ENCODE measurements around the gene MBNL2. TPM values are rescaled to one million over a fixed set of nuclear protein-coding genes. Genes with fewer than 3 reads are reported as not detected.

The MBNL2 gene
- total RNA-seq, 1 donor = 59.8 TPM

DNA sequence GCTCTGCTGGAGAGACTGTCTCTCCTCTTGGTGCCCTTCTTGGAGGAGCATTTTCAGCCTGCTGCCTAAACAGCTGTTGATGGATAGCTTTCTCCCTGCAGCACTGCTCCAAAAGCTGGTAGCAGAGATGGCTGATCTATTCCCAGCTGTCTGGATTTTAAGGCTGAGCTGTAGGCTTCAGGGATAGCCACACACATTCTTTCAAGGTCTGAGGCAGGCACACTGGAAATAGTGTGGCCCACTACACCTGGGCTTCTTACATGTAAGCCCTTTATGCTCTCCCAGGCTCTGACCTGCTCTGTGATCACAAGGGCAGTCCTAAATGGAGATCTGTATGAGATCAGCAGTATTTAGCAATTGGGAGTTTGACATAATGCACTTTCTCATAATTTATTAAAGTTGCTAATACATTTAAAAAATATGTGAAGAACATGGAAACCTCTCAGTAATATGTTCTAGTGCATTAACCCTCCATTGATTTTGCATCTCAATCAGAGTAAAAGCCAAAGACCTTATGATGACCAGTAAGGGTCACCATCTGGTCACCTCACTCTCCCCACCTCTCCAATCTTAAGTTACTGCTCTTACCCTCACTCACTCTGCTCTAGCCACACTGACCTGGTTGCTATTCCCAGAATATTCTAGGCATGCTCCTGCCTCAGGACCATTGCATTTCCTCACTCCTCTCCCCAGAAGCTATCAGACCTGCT, 91.6 kb downstream of the MBNL2 start:
- Histone ChIP-seq H3K4me3 (ENCODE audit: low read length) (no peak overlapping the region), H3K9me3 (ENCODE audit: low read depth, low read length) (no peaks in the 10 kb centered on the region), H3K27me3 (ENCODE audit: insufficient read depth, low read length) (no peaks in the 10 kb centered on the region), H3K4me1 (ENCODE audit: insufficient read depth, low read length) (no peaks in the 10 kb centered on the region)

DNA sequence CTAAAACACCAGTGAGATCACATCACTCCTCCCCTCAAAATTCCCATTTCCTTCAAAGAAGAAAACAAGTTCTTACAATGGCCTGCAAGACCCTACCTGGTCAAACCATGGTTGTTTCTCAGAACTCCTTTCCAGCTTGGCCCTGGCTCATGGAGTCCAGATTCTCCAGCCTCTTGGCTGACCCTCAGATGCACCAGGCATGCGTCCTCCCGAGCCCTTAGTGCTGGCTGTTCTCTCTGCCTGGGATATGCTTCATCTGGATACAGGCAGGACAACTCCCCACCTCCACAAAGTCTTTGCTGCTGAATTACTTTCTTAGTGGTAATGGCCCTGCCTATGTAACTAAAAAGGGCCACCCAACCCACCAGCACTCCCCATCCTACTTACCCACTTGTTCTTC, 94.3 kb downstream of the MBNL2 start:
- no peaks in the 10 kb centered on the region for H3K9me3 ChIP-seq (ENCODE audit: low read depth, low read length)
- no peaks in the 10 kb centered on the region for H3K27me3 ChIP-seq (ENCODE audit: insufficient read depth, low read length)
- H3K4me3 ChIP-seq (ENCODE audit: low read length) = no peak overlapping the region
- no peaks in the 10 kb centered on the region for H3K4me1 ChIP-seq (ENCODE audit: insufficient read depth, low read length)

DNA sequence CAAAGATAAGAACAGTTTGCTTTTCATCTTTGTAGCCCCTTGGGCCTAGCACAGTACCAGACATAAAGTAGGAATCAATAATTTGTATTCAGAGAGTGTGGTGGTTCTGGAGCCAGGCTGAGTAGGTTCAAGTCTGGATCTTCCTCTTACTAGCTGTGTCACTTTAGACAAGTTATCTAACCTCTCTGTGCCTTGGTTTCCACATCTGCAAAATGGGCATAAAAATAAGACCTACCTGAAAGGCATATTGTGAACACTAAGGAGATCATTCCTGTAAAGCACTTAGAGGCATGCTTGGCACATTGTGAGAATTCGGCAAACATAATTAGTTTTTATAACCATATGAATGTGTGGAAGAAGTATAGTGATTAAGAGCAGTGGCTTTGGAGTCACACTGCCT, 95.8 kb downstream of the MBNL2 start:
- Histone ChIP-seq H3K4me1 (ENCODE audit: insufficient read depth, low read length) (no peaks in the 10 kb centered on the region), H3K9me3 (ENCODE audit: low read depth, low read length) (no peaks in the 10 kb centered on the region), H3K27me3 (ENCODE audit: insufficient read depth, low read length) (no peaks in the 10 kb centered on the region), H3K4me3 (ENCODE audit: low read length) (no peak overlapping the region)

DNA sequence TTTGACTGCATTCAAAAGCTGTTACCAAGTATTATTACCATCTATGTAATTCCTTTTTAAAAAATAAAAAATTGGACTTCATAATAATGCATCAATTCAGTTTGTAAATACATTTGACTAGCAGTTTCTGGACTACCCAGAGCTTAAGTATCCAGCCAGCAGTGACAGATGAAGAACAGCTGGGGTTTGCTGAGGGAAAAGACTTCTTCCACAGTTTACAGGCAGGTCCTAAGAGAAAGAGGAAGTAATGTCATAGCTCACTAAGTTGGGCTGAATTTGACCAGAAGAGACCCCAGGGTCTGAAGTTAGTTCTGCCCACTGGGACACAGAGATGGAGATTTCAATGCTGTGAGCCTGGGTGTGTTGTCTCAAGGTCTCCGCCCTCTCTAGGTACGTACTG, 96.4 kb downstream of the MBNL2 start:
- Histone ChIP-seq H3K9me3 (ENCODE audit: low read depth, low read length) (no peaks in the 10 kb centered on the region), H3K4me1 (ENCODE audit: insufficient read depth, low read length) (no peaks in the 10 kb centered on the region), H3K4me3 (ENCODE audit: low read length) (no peak overlapping the region), H3K27me3 (ENCODE audit: insufficient read depth, low read length) (no peaks in the 10 kb centered on the region)

DNA sequence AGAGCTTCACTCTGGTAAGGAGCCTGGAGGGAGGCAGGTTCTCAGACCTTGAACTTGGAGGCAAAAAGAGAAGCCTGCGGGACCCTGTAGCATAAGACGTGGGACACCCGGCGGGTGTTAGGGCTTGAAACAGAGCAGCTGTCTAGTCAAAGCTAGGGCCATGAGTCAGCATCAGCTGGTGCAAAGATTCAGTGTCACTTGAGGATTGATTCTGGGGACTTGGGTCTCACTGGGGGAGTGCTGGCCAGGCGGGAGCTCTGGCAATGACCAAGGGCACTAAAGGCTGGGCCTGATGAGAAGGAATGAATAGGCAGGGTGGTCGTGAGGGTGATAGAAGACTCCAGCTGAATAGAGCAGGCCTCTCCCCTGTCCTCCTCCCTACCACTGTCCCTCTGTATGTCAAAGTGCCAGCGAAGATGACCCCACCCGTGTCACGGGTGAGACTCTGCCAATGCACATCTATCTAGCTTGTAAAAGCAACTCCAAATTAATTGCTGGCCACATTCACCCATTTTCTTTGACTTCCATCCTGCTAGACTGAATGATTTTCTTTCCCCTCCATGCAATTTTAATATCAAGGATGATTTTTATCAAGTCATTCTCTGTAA, 97.1 kb downstream of the MBNL2 start:
- H3K4me3 ChIP-seq (ENCODE audit: low read length) = no peak overlapping the region
- H3K4me1 ChIP-seq (ENCODE audit: insufficient read depth, low read length) = no peaks in the 10 kb centered on the region
- no peaks in the 10 kb centered on the region for H3K9me3 ChIP-seq (ENCODE audit: low read depth, low read length)
- H3K27me3 ChIP-seq (ENCODE audit: insufficient read depth, low read length) = no peaks in the 10 kb centered on the region

DNA sequence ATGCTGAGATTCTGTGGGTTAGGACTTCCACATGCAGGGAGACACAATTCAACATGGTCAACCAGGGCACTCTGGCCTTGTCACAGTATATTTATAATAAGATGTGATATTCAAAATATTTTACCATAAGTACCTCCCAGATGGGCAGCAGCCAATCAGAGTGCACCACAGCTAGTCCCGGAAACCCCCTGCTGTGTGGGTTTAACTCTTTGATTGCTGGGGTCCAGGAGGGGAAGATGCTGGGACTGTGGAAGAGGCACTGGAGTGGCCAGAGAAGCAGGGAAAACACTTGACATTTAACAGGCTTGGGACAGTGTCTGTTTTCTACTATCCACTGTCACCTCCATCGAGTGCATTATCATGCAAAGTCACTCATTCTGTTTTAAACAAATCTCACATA, 99.0 kb downstream of the MBNL2 start:
- no peaks in the 10 kb centered on the region for H3K27me3 ChIP-seq (ENCODE audit: insufficient read depth, low read length)
- H3K4me1 ChIP-seq (ENCODE audit: insufficient read depth, low read length) = no peaks in the 10 kb centered on the region
- H3K9me3 ChIP-seq (ENCODE audit: low read depth, low read length) = no peaks in the 10 kb centered on the region
- no peak overlapping the region for H3K4me3 ChIP-seq (ENCODE audit: low read length)

DNA sequence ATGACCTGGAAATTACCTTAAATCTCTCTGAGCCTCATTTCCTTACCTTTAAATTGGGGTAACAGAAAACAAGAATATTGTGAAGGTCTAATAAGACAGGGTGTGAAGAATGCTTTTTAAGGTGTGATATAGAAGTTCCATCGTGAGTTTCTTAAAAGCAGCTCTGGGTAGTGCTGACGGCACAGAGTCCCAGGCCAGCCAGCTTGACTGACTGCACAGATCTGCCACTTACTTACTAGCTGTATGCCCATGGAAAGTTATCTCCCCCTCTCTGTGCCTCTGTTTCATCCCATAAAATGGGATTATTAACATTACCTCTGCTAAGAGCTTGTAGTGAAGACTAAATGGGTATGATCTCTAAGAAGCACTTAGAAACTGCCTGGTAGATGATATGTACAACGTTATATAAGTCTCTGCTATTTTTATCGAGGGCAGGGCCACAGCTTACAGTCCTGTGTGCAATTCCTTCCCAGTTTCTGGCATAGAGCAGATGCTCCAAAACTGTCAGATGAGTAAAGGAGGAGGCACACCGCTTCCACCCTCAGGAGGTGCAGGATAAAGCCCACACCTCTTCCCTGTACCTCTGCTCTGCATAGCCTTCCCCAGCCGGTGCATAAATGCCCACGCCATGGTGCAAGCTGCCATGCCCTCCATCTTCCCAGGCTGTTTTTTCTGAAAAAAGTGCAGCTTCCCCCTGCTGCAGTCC, 99.6 kb downstream of the MBNL2 start:
- Histone ChIP-seq H3K4me3 (ENCODE audit: low read length) (no peak overlapping the region), H3K27me3 (ENCODE audit: insufficient read depth, low read length) (no peaks in the 10 kb centered on the region), H3K4me1 (ENCODE audit: insufficient read depth, low read length) (no peaks in the 10 kb centered on the region), H3K9me3 (ENCODE audit: low read depth, low read length) (no peaks in the 10 kb centered on the region)

DNA sequence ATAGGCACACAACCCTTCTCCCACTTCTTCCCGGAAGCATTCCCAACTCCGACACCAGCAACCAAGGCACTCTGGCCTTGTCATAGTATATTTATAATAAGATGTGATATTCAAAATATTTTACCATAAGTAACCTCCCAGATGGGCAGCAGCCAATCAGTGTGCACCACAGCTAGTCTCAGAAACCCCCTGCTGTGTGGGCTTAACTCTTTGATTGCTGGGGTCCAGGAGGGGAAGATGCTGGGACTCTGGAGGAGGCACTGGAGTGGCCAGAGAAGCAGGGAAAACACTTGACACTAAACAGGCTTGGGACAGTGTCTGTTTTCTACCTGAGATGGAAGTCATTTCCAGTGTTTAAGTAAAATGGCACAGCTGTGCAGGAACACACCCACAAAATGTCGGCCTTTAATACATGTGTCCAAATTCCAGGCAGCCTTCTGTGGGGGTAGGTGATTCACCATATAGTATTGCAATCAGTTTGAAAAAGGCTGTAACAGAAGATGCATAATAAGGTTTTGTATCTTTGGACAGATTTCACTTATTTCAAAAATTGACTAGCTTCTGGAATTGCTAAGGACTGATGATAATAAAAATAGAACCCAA, 100.7 kb downstream of the MBNL2 start:
- Histone ChIP-seq H3K4me1 (ENCODE audit: insufficient read depth, low read length) (no peaks in the 10 kb centered on the region), H3K27me3 (ENCODE audit: insufficient read depth, low read length) (no peaks in the 10 kb centered on the region), H3K9me3 (ENCODE audit: low read depth, low read length) (no peaks in the 10 kb centered on the region), H3K4me3 (ENCODE audit: low read length) (no peak overlapping the region)

DNA sequence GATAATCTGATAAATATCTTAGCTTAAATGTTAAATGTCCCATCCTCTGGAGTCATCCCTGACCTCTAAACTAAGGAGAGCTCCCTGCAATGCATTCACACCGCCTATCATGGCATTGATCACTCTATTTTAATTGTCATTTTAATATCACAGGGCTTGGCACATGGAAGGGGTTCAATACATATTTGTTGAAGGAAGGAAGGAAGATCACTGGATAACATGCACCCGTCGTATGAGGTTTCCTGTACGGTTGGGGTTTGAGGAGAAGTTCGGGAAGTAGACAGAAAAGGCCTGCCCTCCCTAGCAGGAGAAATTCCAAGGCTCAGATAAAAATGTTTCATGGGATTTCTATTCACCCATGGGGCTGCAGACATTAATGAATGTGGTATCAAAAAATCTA, 102.0 kb downstream of the MBNL2 start:
- Histone ChIP-seq H3K27me3 (ENCODE audit: insufficient read depth, low read length) (no peaks in the 10 kb centered on the region), H3K9me3 (ENCODE audit: low read depth, low read length) (no peaks in the 10 kb centered on the region), H3K4me3 (ENCODE audit: low read length) (no peak overlapping the region), H3K4me1 (ENCODE audit: insufficient read depth, low read length) (no peaks in the 10 kb centered on the region)

DNA sequence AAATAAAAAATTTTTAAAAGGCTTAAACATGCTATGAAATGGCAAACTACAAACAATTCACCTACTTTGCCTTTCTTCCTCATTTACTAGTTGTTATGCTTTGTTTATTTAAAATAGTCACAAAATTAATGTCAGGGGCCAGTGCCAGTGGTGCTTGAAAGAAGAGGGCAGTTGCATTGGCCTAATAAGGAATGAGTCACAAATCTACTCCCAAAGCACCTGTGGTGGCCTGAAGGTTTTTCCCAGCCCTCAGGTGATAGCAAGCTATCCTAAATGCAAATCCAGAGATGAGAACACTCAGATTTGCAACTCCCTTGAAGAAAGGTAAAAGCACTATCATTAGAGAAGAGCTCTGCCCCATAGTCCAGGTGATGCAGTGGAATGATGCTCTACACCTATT, 103.6 kb downstream of the MBNL2 start:
- H3K4me1 ChIP-seq (ENCODE audit: insufficient read depth, low read length) = no peaks in the 10 kb centered on the region
- no peak overlapping the region for H3K4me3 ChIP-seq (ENCODE audit: low read length)
- no peaks in the 10 kb centered on the region for H3K9me3 ChIP-seq (ENCODE audit: low read depth, low read length)
- H3K27me3 ChIP-seq (ENCODE audit: insufficient read depth, low read length) = no peaks in the 10 kb centered on the region

DNA sequence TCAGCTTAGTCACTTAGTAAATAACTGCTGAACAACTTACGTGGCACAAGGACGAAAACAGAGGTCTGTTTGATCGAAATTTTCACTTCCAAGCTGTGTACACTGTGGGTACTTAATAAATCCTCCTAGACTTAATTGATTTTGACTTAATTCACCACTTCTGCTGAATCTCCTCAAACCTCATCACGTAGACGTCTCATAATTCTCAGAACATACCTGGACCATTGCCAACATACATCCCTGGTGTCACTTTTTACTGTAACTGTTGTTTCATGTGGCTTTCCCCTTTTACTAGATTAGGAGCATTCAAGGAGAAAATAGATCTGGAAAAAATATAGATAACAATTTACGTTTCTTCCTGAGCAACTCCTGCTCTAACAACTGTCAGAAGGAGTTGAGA, 105.0 kb downstream of the MBNL2 start:
- no peaks in the 10 kb centered on the region for H3K4me1 ChIP-seq (ENCODE audit: insufficient read depth, low read length)
- H3K27me3 ChIP-seq (ENCODE audit: insufficient read depth, low read length) = no peaks in the 10 kb centered on the region
- no peak overlapping the region for H3K4me3 ChIP-seq (ENCODE audit: low read length)
- no peaks in the 10 kb centered on the region for H3K9me3 ChIP-seq (ENCODE audit: low read depth, low read length)

DNA sequence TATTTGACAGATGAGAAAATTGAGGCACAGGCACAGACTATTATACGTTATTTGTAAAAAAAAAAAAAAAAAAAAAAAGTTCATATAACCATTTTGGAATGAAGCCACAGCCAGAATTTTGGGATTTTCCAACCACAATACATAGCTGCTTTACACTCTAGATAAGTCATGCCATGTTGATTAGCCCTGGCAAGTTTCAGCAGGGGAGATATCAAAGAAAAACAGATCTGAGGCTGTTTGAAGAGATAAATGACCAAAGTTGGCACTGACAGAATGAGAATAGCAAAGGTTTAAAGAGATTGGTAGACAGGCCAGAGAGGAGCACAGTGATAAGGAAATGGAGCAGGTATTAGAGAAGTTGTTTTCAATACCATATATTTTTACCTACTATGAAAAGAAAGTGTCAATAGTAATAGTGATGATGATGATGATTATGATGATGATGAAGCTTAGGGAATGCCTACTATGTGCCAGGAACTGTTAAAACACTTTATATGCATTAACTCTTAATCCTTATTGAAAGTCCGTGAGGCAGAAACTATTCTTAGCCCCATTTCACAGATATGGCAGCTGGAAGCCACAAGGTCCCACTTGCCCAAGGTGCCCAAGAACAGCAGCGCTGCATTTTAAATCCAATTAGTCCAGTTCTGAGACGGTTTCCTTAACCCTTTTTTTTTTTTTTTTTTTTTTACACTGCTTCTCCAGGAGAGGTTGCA, 105.5 kb downstream of the MBNL2 start:
- Histone ChIP-seq H3K27me3 (ENCODE audit: insufficient read depth, low read length) (no peaks in the 10 kb centered on the region), H3K4me3 (ENCODE audit: low read length) (no peak overlapping the region), H3K4me1 (ENCODE audit: insufficient read depth, low read length) (no peaks in the 10 kb centered on the region), H3K9me3 (ENCODE audit: low read depth, low read length) (no peaks in the 10 kb centered on the region)

DNA sequence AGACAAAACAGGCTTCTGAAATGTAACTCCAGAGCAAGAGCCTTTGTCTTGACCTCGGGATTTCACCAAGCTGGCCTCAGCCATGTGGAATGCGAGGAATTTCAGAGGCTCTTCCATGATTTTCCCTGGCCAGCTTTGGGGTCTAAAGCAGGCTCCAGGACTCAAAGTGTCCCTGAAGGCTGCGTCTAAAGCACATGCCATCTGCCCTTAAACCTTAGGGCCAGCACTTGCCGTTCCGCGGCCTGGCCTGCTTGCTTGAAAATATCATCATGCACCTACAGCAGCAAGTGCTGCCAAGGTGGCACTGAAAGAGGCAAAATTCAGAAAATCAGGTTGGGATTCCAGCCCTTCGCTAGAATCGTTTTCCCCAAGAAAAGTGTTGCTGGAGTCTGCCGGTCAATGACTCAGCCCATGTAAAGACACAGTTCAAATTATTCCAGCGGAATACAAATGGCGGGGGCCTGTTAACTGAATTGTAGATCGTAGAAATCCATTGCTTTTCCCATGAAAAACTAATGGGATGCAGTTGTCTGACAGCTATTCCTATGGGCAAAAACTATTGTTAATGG, 106.2 kb downstream of the MBNL2 start:
- Histone ChIP-seq H3K4me1 (ENCODE audit: insufficient read depth, low read length) (no peaks in the 10 kb centered on the region), H3K4me3 (ENCODE audit: low read length) (no peak overlapping the region), H3K9me3 (ENCODE audit: low read depth, low read length) (no peaks in the 10 kb centered on the region), H3K27me3 (ENCODE audit: insufficient read depth, low read length) (no peaks in the 10 kb centered on the region)

DNA sequence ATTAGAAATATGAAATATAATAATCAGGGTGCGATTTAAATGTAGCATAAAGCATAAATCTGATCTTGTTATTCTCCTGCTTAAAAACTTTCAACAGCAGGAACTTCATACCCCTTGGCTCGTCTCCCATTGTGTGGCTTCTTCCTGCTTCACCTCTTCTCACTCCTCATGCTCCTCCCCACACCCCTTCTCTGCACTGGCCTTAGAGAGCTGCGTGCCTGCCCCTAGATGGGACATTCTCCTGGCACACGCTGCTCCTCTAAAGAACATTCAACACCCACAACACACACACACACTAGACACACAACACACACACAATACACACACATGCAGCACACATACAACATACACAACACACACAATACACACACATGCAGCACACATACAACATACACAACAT, 107.2 kb downstream of the MBNL2 start:
- no peak overlapping the region for H3K4me3 ChIP-seq (ENCODE audit: low read length)
- no peaks in the 10 kb centered on the region for H3K27me3 ChIP-seq (ENCODE audit: insufficient read depth, low read length)
- H3K9me3 ChIP-seq (ENCODE audit: low read depth, low read length) = no peaks in the 10 kb centered on the region
- no peaks in the 10 kb centered on the region for H3K4me1 ChIP-seq (ENCODE audit: insufficient read depth, low read length)

DNA sequence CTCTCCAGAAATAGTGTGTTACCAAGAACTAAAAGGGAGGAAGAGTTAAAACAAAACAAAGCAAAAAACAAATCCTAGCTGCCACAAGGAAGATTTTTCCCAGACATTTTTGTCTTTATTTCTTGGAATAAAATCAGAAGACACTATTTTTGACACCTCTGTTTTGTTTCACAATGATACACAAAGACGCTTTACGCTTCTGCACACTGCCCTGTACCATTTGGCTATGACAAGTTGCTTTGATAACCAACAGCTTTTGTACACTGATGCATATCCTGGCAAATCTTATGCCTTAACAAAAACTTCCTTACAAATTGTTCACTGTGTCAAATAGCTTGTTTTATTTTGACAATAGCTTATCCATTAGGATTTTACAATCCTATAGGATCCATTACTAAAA, 108.3 kb downstream of the MBNL2 start:
- Histone ChIP-seq H3K27me3 (ENCODE audit: insufficient read depth, low read length) (no peaks in the 10 kb centered on the region), H3K9me3 (ENCODE audit: low read depth, low read length) (no peaks in the 10 kb centered on the region), H3K4me1 (ENCODE audit: insufficient read depth, low read length) (no peaks in the 10 kb centered on the region), H3K4me3 (ENCODE audit: low read length) (no peak overlapping the region)

Measured in mononuclear cell (primary cell).